OCI-LY3 (cell line): Measurements from ENCODE around the gene DROSHA.

Experiments used
- H2AFZ ChIP-seq: fragments of 200-600, 300-600 bp; shearing (Covaris generic); 2 replicates; pipeline ENCODE4 v1.6.0; 2014; ENCODE audit warnings: antibody characterized with exemption, low read depth, low read length
- H3K27ac ChIP-seq: fragments of 200-600, 300-600 bp; sonication (generic); 2 replicates; pipeline ENCODE4 v1.5.1; 2014; ENCODE audit warnings: mild to moderate bottlenecking, low read length, moderate library complexity, mixed read lengths
- H3K27me3 ChIP-seq: fragments of 200-600, 300-600 bp; sonication (generic); 2 replicates; pipeline ENCODE4 v1.6.1; 2014; ENCODE audit warnings: low read depth, low read length, mixed read lengths
- H3K36me3 ChIP-seq: fragments of 200-600, 300-600 bp; sonication (generic); replicated peaks from 2 replicates; pipeline ENCODE3; 2014; ENCODE audit warnings: low read depth, low read length, mixed read lengths
- H3K4me1 ChIP-seq: fragments of 300-600, 200-600 bp; sonication (generic); 2 replicates; pipeline ENCODE4 v1.6.1; 2014; ENCODE audit warnings: low read length, mixed read lengths
- H3K4me2 ChIP-seq: fragments of 200-600, 300-600 bp; sonication (generic); 2 replicates; pipeline ENCODE4 v1.6.1; 2014; ENCODE audit warnings: low read length, mixed read lengths
- H3K4me3 ChIP-seq: fragments of 300-600, 200-600 bp; sonication (generic); 2 replicates; pipeline ENCODE4 v1.5.1; 2014; ENCODE audit warnings: antibody characterized with exemption, mild to moderate bottlenecking, low read length, moderate library complexity
- H3K79me2 ChIP-seq: fragments of 300-600, 200-600 bp; shearing (Covaris generic); 2 replicates; pipeline ENCODE4 v1.6.1; 2014; ENCODE audit warnings: mild to moderate bottlenecking, low read length, mixed read lengths
- H3K9ac ChIP-seq: fragments of 300-600, 200-600 bp; shearing (Covaris generic); 2 replicates; pipeline ENCODE4 v1.6.0; 2014; ENCODE audit warnings: mild to moderate bottlenecking, low read length, moderate library complexity
- H3K9me3 ChIP-seq: fragments of 200-600, 300-600 bp; shearing (Covaris generic); 2 replicates; pipeline ENCODE4 v1.6.1; 2014; ENCODE audit warnings: low read length, mixed read lengths; ENCODE audit not compliant: insufficient read depth
- H4K20me1 ChIP-seq: fragments of 200-600, 300-600 bp; sonication (generic); 2 replicates; pipeline ENCODE4 v1.6.1; 2016; ENCODE audit warnings: low read length, mixed read lengths; ENCODE audit not compliant: insufficient read depth
- EZH2phosphoT487 ChIP-seq: fragments of 200-600 bp; shearing (Covaris generic); IDR thresholded peaks from 2 replicates; pipeline ENCODE4 v1.6.1; 2018; ENCODE audit warnings: antibody characterized with exemption, mixed run types, low read depth
- TF ChIP-seq, protein P1 (sequence below): fragments of 200-600, 300-600 bp; sonication (generic); IDR thresholded peaks from 2 replicates; pipeline ENCODE4 v1.5.1; 2014; ENCODE audit warnings: antibody characterized with exemption, low read length, low read depth

DROSHA gene

DNA sequence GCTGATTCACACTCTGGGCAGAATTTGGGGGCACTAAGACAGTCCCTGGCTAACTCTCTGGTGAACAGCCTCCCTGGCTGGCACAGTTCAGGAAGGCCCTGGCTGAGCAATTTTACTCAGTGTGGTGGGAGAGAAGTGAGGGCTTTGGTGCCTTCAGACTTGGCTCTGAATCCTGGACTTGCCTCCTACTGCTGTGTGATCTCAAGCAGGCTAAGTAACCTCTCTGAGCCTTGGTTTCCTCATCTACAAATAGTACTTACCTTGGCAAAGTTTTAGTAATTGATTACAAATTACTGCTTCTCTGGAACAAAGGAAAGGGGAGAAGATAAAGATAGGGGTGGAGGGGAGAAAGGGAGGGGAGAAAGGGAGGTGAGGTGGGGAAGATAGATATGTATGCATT lies 153.8 kb downstream of the DROSHA start:
- Histone ChIP-seq H3K4me1 (peaks cover 16% of the 10 kb centered on the region), H2AFZ (no peak overlapping the region), H4K20me1 (no peaks in the 10 kb centered on the region), H3K9ac (no peak overlapping the region), H3K4me3 (no peak overlapping the region), H3K79me2 (no peaks in the 10 kb centered on the region), H3K27me3 (peaks cover 6% of the 10 kb centered on the region; the same call in 1 of the 2 replicates), H3K36me3 (no peaks in the 10 kb centered on the region), H3K27ac (no peak overlapping the region), H3K9me3 (no peaks in the 10 kb centered on the region), H3K4me2 (no peak overlapping the region)
- TF ChIP-seq, protein P1, sequence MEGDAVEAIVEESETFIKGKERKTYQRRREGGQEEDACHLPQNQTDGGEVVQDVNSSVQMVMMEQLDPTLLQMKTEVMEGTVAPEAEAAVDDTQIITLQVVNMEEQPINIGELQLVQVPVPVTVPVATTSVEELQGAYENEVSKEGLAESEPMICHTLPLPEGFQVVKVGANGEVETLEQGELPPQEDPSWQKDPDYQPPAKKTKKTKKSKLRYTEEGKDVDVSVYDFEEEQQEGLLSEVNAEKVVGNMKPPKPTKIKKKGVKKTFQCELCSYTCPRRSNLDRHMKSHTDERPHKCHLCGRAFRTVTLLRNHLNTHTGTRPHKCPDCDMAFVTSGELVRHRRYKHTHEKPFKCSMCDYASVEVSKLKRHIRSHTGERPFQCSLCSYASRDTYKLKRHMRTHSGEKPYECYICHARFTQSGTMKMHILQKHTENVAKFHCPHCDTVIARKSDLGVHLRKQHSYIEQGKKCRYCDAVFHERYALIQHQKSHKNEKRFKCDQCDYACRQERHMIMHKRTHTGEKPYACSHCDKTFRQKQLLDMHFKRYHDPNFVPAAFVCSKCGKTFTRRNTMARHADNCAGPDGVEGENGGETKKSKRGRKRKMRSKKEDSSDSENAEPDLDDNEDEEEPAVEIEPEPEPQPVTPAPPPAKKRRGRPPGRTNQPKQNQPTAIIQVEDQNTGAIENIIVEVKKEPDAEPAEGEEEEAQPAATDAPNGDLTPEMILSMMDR: no peak
- no peak for TF ChIP-seq EZH2phosphoT487

DNA sequence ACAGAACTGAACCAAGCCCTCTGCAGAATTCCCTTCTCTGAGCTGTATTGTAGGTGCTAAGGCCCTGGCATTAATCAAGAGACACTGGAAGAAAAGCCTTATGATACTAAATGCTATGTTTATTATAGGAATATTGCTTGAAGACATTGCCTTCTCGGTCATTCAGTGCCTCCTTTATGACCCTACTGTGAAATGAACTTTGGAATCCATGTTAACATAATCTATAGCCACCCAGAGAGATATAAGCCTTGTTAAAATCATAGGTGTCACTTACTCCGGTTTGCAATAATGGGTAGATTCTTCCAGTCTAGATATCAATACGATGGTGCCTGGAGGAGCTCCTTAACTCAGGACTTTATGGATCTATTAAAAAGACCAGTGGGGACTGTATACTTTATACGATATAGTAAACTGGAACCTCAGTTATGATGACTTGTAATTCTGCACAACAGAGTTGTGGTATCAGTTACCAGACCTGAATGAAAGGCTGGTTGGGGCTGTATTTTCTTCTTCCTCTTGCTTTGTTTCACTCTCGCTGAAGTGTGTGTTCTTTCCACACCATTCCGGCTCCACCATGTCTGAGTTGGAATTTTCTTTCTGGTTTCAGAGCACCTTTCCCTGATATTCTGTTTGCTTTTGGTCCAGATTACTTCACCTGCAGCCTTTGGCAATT lies 154.5 kb downstream of the DROSHA start:
- Histone ChIP-seq H3K79me2 (no peaks in the 10 kb centered on the region), H3K9ac (no peak overlapping the region), H3K4me2 (no peak overlapping the region), H3K36me3 (no peaks in the 10 kb centered on the region), H3K27ac (no peak overlapping the region), H3K4me1 (peaks cover 11% of the 10 kb centered on the region), H3K27me3 (peaks cover 6% of the 10 kb centered on the region; the same call in 1 of the 2 replicates), H2AFZ (no peak overlapping the region), H3K9me3 (no peaks in the 10 kb centered on the region), H4K20me1 (no peaks in the 10 kb centered on the region), H3K4me3 (no peak overlapping the region)
- TF ChIP-seq, protein P1: no peak
- TF ChIP-seq EZH2phosphoT487: no peak

DNA sequence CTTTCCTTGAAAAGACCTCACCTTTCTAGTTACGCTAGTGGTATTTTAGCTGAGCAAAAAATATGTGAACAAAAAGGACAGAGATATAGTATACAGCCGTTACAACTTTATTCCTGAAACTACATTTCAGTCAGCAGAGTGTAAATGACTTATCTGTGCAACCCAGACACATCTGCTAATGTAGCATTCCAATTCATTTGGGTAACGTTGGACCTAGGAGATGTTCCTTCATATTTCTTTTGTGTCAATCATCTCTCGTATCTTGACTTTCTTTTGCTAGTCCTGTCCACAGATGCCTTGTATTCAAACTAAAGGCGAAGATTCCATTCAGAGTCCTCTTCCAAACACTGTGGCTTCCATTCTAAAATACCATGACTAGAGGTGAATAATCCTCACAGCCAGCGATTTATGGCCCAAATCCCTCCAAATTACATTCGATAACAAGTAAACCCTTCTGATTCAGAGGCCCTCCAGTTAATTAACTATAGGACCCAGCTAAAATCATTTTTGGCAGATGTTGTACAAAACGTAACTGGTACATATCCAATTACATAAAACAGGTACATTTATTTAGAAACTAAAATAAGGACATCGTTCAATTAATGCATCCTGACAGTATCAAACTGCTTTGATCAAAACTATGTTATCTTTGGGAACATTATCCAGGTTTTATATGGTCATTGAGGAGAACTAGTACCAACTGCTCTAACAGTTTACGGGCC lies 155.7 kb downstream of the DROSHA start:
- no peak overlapping the region for H3K4me2 ChIP-seq
- H3K9ac ChIP-seq: no peak overlapping the region
- no peak overlapping the region for H3K4me3 ChIP-seq
- no peak overlapping the region for H2AFZ ChIP-seq
- peaks cover 12% of the 10 kb centered on the region; the same call in 1 of the 2 replicates for H3K27me3 ChIP-seq
- H3K36me3 ChIP-seq: no peaks in the 10 kb centered on the region
- no peaks in the 10 kb centered on the region for H3K79me2 ChIP-seq
- TF ChIP-seq, protein P1: no peak
- no peak for TF ChIP-seq EZH2phosphoT487
- no peaks in the 10 kb centered on the region for H4K20me1 ChIP-seq
- no peaks in the 10 kb centered on the region for H3K4me1 ChIP-seq
- no peaks in the 10 kb centered on the region for H3K9me3 ChIP-seq
- no peak overlapping the region for H3K27ac ChIP-seq

DNA sequence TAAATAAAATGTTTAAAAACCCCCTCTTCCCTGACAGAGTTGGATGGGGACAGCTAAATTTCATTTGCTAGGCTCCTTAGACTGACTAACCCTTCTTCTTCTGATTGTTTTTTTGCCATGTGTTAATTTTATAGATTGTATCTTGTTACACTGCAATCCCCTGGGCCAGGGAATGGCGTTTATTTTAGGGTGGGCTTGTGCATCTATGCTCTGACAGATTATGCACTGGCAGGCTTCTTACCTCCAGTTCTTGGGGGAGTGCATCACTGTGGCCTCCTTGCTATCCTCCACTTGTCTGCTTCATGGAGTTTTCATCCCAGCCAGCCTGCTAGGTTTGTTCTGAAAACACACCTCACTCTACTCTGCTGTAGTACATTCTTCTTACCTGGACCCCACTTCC lies 159.8 kb downstream of the DROSHA start:
- Histone ChIP-seq H3K9ac (no peak overlapping the region), H3K4me3 (no peak overlapping the region), H3K36me3 (no peaks in the 10 kb centered on the region), H3K4me2 (no peak overlapping the region), H3K4me1 (no peaks in the 10 kb centered on the region), H4K20me1 (no peaks in the 10 kb centered on the region), H2AFZ (no peak overlapping the region), H3K27me3 (0 out of 2 replicates have a peak, but pooled peaks cover 5% of the 10 kb centered on the region), H3K27ac (no peak overlapping the region), H3K79me2 (no peaks in the 10 kb centered on the region), H3K9me3 (no peaks in the 10 kb centered on the region)
- TF ChIP-seq, protein P1: no peak
- no peak for TF ChIP-seq EZH2phosphoT487
